ENCODE data around the gene SLC44A5.
"Not testable (repeated sequence)": the region's sequence is repeated elsewhere in the genome, so short reads cannot be mapped to it uniquely, and the experiment has no call there.

Gene SLC44A5

GRCh38 chr1:75425001-75425650, 185.8 kb downstream of the SLC44A5 start:
- DNase-seq (ENCODE audit: low read depth, low spot score), result no peak
- no peak overlapping the region for H3K4me3 ChIP-seq (ENCODE audit: low read depth, low read length)
- TF ChIP-seq, protein P1, sequence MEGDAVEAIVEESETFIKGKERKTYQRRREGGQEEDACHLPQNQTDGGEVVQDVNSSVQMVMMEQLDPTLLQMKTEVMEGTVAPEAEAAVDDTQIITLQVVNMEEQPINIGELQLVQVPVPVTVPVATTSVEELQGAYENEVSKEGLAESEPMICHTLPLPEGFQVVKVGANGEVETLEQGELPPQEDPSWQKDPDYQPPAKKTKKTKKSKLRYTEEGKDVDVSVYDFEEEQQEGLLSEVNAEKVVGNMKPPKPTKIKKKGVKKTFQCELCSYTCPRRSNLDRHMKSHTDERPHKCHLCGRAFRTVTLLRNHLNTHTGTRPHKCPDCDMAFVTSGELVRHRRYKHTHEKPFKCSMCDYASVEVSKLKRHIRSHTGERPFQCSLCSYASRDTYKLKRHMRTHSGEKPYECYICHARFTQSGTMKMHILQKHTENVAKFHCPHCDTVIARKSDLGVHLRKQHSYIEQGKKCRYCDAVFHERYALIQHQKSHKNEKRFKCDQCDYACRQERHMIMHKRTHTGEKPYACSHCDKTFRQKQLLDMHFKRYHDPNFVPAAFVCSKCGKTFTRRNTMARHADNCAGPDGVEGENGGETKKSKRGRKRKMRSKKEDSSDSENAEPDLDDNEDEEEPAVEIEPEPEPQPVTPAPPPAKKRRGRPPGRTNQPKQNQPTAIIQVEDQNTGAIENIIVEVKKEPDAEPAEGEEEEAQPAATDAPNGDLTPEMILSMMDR (IDR thresholded peaks at IDR 0.05; ENCODE audit: low read depth, low read length), result no peak
- in situ Hi-C loops (cut with HindIII; ENCODE audit: low sequenced_read_pairs), result no loop called here

GRCh38 chr1:75423616-75424015, 187.3 kb downstream of the SLC44A5 start:
- in situ Hi-C loops (cut with HindIII; ENCODE audit: low sequenced_read_pairs), result no loop called here
- H3K4me3 ChIP-seq (ENCODE audit: low read depth, low read length), result no peak overlapping the region
- no peak for DNase-seq (ENCODE audit: low read depth, low spot score)
- TF ChIP-seq, protein P1 (IDR thresholded peaks at IDR 0.05; ENCODE audit: low read depth, low read length), result no peak

DNA sequence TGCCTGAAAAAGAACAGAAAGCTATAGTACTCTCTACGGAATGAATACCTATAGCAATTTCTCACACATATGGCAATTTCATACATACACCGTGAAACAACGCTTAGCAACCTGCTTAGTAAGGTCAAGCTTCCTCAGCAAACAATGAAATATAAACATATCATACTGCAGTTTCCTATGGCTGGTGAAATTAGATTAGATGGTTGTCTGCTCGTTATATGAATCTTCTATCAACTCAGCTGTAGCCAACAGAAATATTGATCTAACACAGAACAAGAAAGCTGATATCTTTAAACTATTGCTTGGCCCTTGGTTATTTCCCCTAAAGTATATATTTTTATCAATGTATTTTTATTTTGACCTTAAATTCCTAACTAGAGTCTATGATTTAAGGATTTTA, 187.8 kb downstream of the SLC44A5 start:
- H3K4me3 ChIP-seq (ENCODE audit: low read depth, low read length), result no peak overlapping the region
- TF ChIP-seq, protein P1 (IDR thresholded peaks at IDR 0.05; ENCODE audit: low read depth, low read length), result no peak
- in situ Hi-C loops (cut with HindIII; ENCODE audit: low sequenced_read_pairs), result no loop called here
- DNase-seq (ENCODE audit: low read depth, low spot score), result no peak

- DNase-seq (ENCODE audit: low read depth, low spot score), result no peak
- H3K4me3 ChIP-seq (ENCODE audit: low read depth, low read length), result no peak overlapping the region
- TF ChIP-seq, protein P1 (IDR thresholded peaks at IDR 0.05; ENCODE audit: low read depth, low read length), result no peak
- in situ Hi-C loops (cut with HindIII; ENCODE audit: low sequenced_read_pairs), result no loop called here
These were observed 189.5 kb downstream of the SLC44A5 start for GRCh38 chr1:75421371-75421770.

DNA sequence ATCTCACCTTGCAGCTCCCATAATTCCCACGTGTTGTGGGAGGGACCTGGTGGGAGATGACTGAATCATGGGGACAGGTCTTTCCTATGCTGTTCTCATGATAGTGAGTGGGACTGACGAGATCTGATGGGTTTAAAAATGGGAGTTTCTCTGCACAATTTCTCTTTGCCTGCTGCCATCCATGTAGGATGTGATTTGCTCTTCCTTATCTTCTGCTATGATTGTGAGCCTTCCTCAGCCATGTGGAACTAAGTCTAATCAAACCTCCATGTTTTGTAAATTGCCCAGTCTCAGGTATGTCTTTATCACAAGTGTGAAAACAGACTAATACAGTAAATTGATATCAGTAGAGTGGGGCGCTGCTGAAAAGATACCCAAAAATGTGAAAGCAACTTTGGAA, 195.7 kb downstream of the SLC44A5 start:
- H3K4me3 ChIP-seq (ENCODE audit: low read depth, low read length), result no peak overlapping the region
- TF ChIP-seq, protein P1 (IDR thresholded peaks at IDR 0.05; ENCODE audit: low read depth, low read length), result no peak
- in situ Hi-C loops (cut with HindIII; ENCODE audit: low sequenced_read_pairs), result no loop called here
- DNase-seq (ENCODE audit: low read depth, low spot score), result no peak

DNA sequence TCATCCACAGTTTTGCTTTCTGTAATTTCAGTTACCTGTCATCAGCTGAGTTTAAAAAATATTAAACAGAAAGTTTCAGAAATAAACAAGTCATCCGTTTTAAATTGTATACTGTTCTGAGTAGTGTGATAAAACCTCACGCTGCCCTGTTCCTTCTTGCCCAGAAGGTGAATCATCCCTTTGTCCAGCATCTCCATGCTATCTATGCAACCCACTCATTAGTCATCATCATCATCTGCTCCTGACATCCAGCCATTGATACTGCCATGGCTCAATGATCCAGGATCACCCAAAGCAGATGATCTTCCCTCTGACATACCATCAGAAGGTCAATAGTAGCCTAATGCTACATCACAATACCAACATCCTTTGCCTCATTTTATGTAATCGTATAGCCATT, 198.3 kb downstream of the SLC44A5 start:
- in situ Hi-C loops (cut with HindIII; ENCODE audit: low sequenced_read_pairs), result no loop called here
- no peak for DNase-seq (ENCODE audit: low read depth, low spot score)
- H3K4me3 ChIP-seq (ENCODE audit: low read depth, low read length), result no peak overlapping the region
- TF ChIP-seq, protein P1 (IDR thresholded peaks at IDR 0.05; ENCODE audit: low read depth, low read length), result no peak

DNA sequence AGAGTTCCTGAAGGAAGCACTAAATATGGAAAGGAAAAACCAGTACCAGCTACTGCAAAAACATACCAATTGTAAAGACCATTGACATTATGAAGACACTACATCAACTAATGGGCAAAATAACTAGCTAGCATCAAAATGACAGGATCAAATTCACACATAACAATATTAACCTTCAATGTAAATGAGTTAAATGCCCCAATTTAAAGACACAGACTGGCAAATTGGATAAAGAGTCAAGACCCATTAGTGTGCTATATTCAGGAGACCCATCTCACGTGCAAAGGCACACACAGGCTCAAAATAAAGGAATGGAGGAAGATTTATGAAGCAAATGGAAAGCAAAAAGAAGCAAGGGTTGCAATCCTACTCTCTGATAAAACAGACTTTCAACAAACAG, 206.2 kb downstream of the SLC44A5 start:
- H3K4me3 ChIP-seq (ENCODE audit: low read depth, low read length); in situ Hi-C loops (cut with HindIII; ENCODE audit: low sequenced_read_pairs); DNase-seq (ENCODE audit: low read depth, low spot score): not testable (repeated sequence)

GRCh38 chr1:75403147-75403646, 207.7 kb downstream of the SLC44A5 start:
- in situ Hi-C loops (cut with HindIII; ENCODE audit: low sequenced_read_pairs); H3K4me3 ChIP-seq (ENCODE audit: low read depth, low read length); DNase-seq (ENCODE audit: low read depth, low spot score): not testable (repeated sequence)

Data from astrocyte of the spinal cord (primary cell).